GM19023 (cell line): Measurements from ENCODE around the gene NKX6-1.

Source experiments
- ATAC-seq: cut with Tn5 transposase; IDR thresholded peaks from one replicate; pipeline ENCODE4 v1.9.1; 2021; ENCODE audit warnings: mild to moderate bottlenecking, moderate library complexity; ENCODE audit not compliant: unreplicated experiment

NKX6-1 gene

GRCh38 chr4:84480082-84480481 lies 19.0 kb downstream of the NKX6-1 start:
- ATAC-seq = no peak

- ATAC-seq = no peak
These were observed 19.4 kb downstream of the NKX6-1 start for GRCh38 chr4:84479663-84480062.

- ATAC-seq = no peak
These were observed 21.4 kb downstream of the NKX6-1 start for GRCh38 chr4:84477738-84478137.

GRCh38 chr4:84474107-84474506 lies 25.0 kb downstream of the NKX6-1 start:
- no peak for ATAC-seq

- ATAC-seq = no peak
These were observed 26.9 kb downstream of the NKX6-1 start for GRCh38 chr4:84472154-84472553.

- no peak for ATAC-seq
These were observed 28.8 kb downstream of the NKX6-1 start for GRCh38 chr4:84470204-84470785.

GRCh38 chr4:84467601-84468000 lies 31.5 kb downstream of the NKX6-1 start:
- no peak for ATAC-seq

GRCh38 chr4:84459783-84460182 lies 39.3 kb downstream of the NKX6-1 start:
- ATAC-seq = no peak

- no peak for ATAC-seq
These were observed 42.9 kb downstream of the NKX6-1 start for GRCh38 chr4:84456157-84456556.

- ATAC-seq = no peak
These were observed 43.4 kb downstream of the NKX6-1 start for GRCh38 chr4:84455697-84456096.

GRCh38 chr4:84451546-84451945 lies 47.5 kb downstream of the NKX6-1 start:
- no peak for ATAC-seq

- ATAC-seq = no peak
These were observed 55.6 kb downstream of the NKX6-1 start for GRCh38 chr4:84443523-84443922.

GRCh38 chr4:84442778-84443177 lies 56.3 kb downstream of the NKX6-1 start:
- ATAC-seq = no peak
